ENCODE results near the gene VAPB. TPM values are rescaled to one million over a fixed set of nuclear protein-coding genes. Genes with fewer than 3 reads are reported as not detected.
A peak's percentile ranks its signal among the peaks of the same experiment; 100 is the strongest.
"Not testable (repeated sequence)": the region's sequence is repeated elsewhere in the genome, so short reads cannot be mapped to it uniquely, and the experiment has no call there.

Gene VAPB
- total RNA-seq, 1 donor from 2014 or later = 53.8 TPM

DNA sequence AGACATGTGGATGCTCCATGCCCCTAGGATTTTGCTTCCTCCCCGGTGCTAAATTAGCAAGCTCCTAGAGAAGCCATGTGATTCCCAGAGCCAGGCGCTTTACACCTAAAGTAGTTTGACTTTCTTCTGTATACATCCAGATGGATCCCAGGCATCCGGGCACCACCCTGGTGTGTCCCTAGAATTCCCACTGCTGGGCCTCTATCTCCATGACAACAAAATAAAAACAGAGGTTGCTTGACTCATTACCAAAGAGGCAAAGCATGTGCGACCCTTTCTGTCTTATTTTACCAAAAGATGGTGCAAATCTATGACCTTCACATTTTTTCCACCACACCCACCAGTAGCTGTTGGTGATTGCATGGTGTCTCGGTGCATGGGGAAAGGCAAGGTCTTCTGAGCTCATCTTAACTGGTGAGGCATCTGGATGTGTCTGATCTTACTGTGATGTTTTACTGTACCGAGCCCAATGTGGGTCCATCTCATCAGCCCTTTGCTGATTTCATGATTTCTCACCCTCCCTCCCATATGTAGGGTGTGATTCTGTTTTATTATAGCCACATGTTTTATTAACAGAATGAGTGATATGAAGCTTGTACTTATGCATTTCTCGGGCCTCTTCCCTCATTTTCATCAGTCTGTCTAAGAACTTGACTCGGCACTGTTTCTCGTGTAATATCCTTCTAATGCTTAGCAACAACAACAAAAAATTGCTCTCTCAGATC lies 27.4 kb upstream of the VAPB start:
- TF ChIP-seq, protein P1, sequence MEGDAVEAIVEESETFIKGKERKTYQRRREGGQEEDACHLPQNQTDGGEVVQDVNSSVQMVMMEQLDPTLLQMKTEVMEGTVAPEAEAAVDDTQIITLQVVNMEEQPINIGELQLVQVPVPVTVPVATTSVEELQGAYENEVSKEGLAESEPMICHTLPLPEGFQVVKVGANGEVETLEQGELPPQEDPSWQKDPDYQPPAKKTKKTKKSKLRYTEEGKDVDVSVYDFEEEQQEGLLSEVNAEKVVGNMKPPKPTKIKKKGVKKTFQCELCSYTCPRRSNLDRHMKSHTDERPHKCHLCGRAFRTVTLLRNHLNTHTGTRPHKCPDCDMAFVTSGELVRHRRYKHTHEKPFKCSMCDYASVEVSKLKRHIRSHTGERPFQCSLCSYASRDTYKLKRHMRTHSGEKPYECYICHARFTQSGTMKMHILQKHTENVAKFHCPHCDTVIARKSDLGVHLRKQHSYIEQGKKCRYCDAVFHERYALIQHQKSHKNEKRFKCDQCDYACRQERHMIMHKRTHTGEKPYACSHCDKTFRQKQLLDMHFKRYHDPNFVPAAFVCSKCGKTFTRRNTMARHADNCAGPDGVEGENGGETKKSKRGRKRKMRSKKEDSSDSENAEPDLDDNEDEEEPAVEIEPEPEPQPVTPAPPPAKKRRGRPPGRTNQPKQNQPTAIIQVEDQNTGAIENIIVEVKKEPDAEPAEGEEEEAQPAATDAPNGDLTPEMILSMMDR (IDR thresholded peaks at IDR 0.05; ENCODE audit: unreplicated experiment) = no peak

DNA sequence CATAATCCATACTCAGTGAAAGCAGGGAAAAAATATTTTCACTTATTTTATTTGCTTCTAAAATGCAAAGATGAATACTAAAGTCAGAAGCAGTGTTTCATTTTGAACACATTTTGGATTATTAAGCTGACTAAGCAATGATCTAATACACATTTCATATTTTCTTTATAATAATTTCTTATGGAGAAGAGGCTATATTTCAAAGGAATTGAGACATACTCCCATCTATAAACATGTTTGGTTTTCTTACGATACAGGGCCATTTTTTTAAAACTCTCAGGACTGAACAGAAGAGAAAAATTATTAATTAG lies 26.9 kb upstream of the VAPB start:
- no peak for DNase-seq (ENCODE audit: low spot score, unreplicated experiment)
- H3K4me1 Mint-ChIP-seq (ENCODE audit: low read depth) = no peaks in the 10 kb centered on the region
- TF ChIP-seq, protein P1 (IDR thresholded peaks at IDR 0.05; ENCODE audit: unreplicated experiment) = no peak
- H3K27ac Mint-ChIP-seq = no peak overlapping the region
- no peak overlapping the region for H3K4me3 Mint-ChIP-seq (ENCODE audit: low read depth)
- H3K36me3 Mint-ChIP-seq (ENCODE audit: insufficient read depth) = peaks cover 13% of the 10 kb centered on the region
- H3K9me3 Mint-ChIP-seq (ENCODE audit: low read depth) = no peaks in the 10 kb centered on the region
- no peaks in the 10 kb centered on the region for H3K27me3 Mint-ChIP-seq

More for the DNA sequence above, 27.4 kb upstream of the VAPB start:
- Mint-ChIP-seq H3K27me3 (no peaks in the 10 kb centered on the region), H3K27ac (no peak overlapping the region), H3K36me3 (ENCODE audit: insufficient read depth) (peaks cover 15% of the 10 kb centered on the region), H3K9me3 (ENCODE audit: low read depth) (no peaks in the 10 kb centered on the region), H3K4me1 (ENCODE audit: low read depth) (no peaks in the 10 kb centered on the region), H3K4me3 (ENCODE audit: low read depth) (no peak overlapping the region)
- no peak for DNase-seq (ENCODE audit: low spot score, unreplicated experiment)

DNA sequence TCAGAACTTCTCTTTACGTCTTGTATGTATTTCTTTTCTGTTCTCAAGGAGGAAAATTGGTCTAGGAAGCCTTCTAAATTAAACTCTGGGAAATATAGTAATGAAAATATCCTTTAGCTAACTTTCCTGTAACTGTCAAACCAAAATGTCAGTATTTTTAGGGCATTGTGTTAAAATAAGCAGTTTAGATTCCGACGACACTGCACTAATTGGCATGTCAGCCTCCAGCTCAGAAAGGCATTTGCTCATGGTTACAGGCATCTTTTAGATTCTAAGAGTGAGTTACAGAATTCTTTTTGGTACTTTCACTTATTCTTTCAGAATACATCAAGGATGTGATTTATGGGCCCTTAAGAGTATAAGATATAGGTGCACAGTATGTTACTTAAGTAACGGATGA lies 26.1 kb upstream of the VAPB start:
- Mint-ChIP-seq H3K27me3 (no peaks in the 10 kb centered on the region), H3K27ac (no peak overlapping the region), H3K4me1 (ENCODE audit: low read depth) (no peaks in the 10 kb centered on the region), H3K9me3 (ENCODE audit: low read depth) (no peaks in the 10 kb centered on the region), H3K36me3 (ENCODE audit: insufficient read depth) (peaks cover 12% of the 10 kb centered on the region), H3K4me3 (ENCODE audit: low read depth) (no peak overlapping the region)
- DNase-seq (ENCODE audit: low spot score, unreplicated experiment) = no peak
- TF ChIP-seq, protein P1 (IDR thresholded peaks at IDR 0.05; ENCODE audit: unreplicated experiment) = no peak

DNA sequence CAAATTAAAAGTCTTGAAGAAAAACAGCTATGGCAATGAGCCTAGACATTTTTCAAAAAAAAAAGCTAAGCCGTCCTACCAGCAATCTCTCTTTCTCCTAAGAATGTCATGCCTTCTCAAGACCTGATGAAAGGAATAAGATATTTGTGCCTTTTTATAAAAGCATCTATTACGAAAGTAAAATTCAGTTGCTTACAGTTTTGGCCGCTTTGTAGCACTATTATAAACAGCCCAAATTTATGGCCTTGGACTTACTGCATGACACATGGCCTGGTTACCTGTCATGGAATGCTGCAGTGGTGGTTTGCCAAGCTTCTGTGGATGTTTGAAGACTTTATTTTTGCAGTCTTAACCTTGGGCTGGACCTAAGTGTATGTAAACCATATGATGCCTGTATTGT lies 22.2 kb upstream of the VAPB start:
- no peak for DNase-seq (ENCODE audit: low spot score, unreplicated experiment)
- Mint-ChIP-seq H3K27ac (no peak overlapping the region), H3K36me3 (ENCODE audit: insufficient read depth) (peaks cover 4% of the 10 kb centered on the region), H3K9me3 (ENCODE audit: low read depth) (no peaks in the 10 kb centered on the region), H3K4me3 (ENCODE audit: low read depth) (no peak overlapping the region), H3K4me1 (ENCODE audit: low read depth) (no peaks in the 10 kb centered on the region), H3K27me3 (no peaks in the 10 kb centered on the region)
- TF ChIP-seq, protein P1 (IDR thresholded peaks at IDR 0.05; ENCODE audit: unreplicated experiment) = no peak

DNA sequence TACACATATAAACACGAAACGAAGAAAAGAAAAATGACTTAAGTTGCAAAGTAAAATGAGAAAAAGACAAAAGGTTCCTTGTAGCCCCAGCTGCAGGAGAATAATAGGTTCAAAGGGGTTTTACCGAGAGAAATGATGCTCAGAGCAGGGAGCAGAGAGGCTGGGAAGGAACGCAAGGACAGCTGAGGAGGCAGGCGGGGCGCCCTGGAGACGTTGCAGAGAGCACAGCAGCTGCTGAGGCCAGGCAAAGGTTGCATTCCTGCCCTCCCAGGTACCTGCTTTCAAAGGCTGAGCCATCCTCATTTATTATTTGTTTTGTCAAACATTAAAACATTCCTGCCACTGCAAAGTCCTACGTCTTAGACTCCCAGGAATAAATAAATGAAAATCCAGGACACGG lies 16.2 kb upstream of the VAPB start:
- DNase-seq (ENCODE audit: low spot score, unreplicated experiment) = no peak
- TF ChIP-seq, protein P1 (IDR thresholded peaks at IDR 0.05; ENCODE audit: unreplicated experiment) = no peak
- Mint-ChIP-seq H3K4me1 (ENCODE audit: low read depth) (peaks cover 11% of the 10 kb centered on the region), H3K9me3 (ENCODE audit: low read depth) (no peaks in the 10 kb centered on the region), H3K27me3 (peaks cover 18% of the 10 kb centered on the region), H3K4me3 (ENCODE audit: low read depth) (no peak overlapping the region), H3K36me3 (ENCODE audit: insufficient read depth) (no peaks in the 10 kb centered on the region), H3K27ac (peak overlapping the region; percentile 16)

DNA sequence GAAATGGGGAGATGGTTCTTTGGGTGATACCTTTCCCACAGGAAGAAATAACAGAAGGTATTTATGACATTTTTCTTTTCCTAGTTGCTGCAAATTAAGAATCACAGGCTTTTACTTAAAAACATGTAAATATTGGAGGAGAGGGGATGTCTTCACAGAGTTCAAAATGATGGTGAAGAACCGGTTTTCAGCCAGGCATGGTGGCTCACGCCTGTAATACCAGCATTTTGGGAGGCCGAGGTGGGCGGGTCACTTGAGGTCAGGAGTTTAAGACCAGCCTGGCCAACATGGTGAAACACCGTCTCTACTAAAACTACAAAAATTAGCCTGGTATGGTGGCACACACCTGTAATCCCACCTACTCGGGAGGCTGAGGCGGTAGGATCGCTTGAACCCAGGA lies 15.7 kb upstream of the VAPB start:
- not testable (repeated sequence) for H3K9me3 Mint-ChIP-seq (ENCODE audit: low read depth); H3K4me3 Mint-ChIP-seq (ENCODE audit: low read depth); H3K36me3 Mint-ChIP-seq (ENCODE audit: insufficient read depth); DNase-seq (ENCODE audit: low spot score, unreplicated experiment)
- peak overlapping the region; percentile 16 for H3K27ac Mint-ChIP-seq
- H3K4me1 Mint-ChIP-seq (ENCODE audit: low read depth) = peaks cover 11% of the 10 kb centered on the region
- H3K27me3 Mint-ChIP-seq = peaks cover 18% of the 10 kb centered on the region

Data from progenitor cell of endocrine pancreas (in vitro differentiated cells).